Vagina (tissue), 2 donors: Measurements from ENCODE around the gene REEP3.

ENCODE experiments used
- CTCF ChIP-seq, 3 experiments: fragments of 450-650 bp in 2 of 3; fragments of 200-600 bp in 1 of 3; sonication (generic) in 1 of 3; IDR thresholded peaks; one replicate each; pipeline ENCODE4 v1.5.1; 2017 to 2019; ENCODE audit warnings: antibody characterized with exemption in 3 of 3, mild to moderate bottlenecking in 2 of 3, moderate library complexity in 2 of 3
- POLR2A ChIP-seq, 2 donors: fragments of 450-650 bp; IDR thresholded peaks; one replicate each; pipeline ENCODE4 v1.6.1; 2017; ENCODE audit warnings: antibody characterized with exemption in 2 of 2, mild to moderate bottlenecking in 2 of 2, moderate library complexity in 2 of 2
- POLR2AphosphoS5 ChIP-seq, 2 donors: sonication (generic); formaldehyde crosslinking; IDR thresholded peaks; one replicate each; pipeline ENCODE4 v1.9.0; 2017; ENCODE audit warnings: antibody characterized with exemption in 2 of 2, mild to moderate bottlenecking in 2 of 2, low read depth in 1 of 2; ENCODE audit not compliant: insufficient read depth in 1 of 2

GRCh38 chr10:63501954-63502353 is 19.2 kb upstream of the REEP3 start:
- TF ChIP-seq POLR2A (IDR thresholded peaks at IDR 0.05) (no peak), CTCF (IDR thresholded peaks at IDR 0.05) (no peak), POLR2AphosphoS5 (IDR thresholded peaks at IDR 0.05; ENCODE audit: insufficient read depth in 1 of 2, low read depth in 1 of 2) (no peak)
